ENCODE data around the gene EDDM3A. TPM values are rescaled to one million over a fixed set of nuclear protein-coding genes. Genes with fewer than 3 reads are reported as not detected.

Gene EDDM3A
- total and polyA plus RNA-seq, 10 of the 15 experiments (the other 5 are each of a cell fraction or from before 2014, with no cell fraction given): not detected

DNA sequence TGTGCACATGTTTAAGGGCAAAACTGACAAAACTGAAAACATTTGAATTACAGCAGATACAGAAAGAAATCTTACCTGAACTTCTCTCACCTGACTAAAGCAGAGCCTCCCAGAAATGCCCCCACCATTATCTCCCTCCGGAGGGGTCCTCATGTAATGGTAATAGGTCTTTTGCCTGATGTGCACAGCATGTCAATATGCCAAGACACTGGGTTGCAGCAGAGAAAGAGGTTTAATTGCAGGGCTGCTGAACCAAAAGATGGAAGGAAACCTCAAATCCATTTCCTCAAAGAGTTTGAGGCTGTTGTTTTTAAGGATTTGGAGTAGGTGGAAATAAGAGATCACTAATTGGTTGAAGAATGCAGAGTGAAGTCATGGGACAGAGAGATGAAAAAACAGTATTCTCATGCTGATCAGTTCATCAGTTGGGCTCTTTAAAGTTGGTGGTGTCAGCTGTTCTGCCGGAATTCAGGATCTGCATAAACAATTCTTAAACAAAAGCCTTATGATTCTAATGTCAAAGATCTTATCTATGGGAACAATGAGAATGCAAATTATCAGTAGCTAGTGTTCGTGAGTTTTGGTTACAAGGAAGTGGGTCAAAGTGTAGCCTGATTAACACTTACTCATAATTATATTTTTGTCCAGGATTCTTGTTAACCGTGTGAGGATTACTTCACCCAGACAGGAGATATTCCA, 38.9 kb upstream of the EDDM3A start (continued):
- TF ChIP-seq ZNF207 (IDR thresholded peaks at IDR 0.05; ENCODE audit: borderline replicate concordance) (no peak), POLR2AphosphoS2 (IDR thresholded peaks at IDR 0.05; ENCODE audit: low read depth, low read length) (no peak)
- TF ChIP-seq, protein P1, sequence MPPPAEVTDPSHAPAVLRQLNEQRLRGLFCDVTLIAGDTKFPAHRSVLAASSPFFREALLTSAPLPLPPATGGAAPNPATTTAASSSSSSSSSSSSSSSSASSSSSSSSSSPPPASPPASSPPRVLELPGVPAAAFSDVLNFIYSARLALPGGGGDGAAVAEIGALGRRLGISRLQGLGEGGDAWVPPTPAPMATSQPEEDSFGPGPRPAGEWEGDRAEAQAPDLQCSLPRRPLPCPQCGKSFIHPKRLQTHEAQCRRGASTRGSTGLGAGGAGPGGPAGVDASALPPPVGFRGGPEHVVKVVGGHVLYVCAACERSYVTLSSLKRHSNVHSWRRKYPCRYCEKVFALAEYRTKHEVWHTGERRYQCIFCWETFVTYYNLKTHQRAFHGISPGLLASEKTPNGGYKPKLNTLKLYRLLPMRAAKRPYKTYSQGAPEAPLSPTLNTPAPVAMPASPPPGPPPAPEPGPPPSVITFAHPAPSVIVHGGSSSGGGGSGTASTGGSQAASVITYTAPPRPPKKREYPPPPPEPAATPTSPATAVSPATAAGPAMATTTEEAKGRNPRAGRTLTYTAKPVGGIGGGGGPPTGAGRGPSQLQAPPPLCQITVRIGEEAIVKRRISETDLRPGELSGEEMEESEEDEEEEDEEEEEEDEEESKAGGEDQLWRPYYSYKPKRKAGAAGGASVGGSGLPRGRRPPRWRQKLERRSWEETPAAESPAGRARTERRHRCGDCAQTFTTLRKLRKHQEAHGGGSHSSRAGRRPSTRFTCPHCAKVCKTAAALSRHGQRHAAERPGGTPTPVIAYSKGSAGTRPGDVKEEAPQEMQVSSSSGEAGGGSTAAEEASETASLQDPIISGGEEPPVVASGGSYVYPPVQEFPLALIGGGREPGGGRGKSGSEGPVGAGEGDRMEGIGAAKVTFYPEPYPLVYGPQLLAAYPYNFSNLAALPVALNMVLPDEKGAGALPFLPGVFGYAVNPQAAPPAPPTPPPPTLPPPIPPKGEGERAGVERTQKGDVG (CRISPR knock-in tag; IDR thresholded peaks at IDR 0.05): no peak

DNA sequence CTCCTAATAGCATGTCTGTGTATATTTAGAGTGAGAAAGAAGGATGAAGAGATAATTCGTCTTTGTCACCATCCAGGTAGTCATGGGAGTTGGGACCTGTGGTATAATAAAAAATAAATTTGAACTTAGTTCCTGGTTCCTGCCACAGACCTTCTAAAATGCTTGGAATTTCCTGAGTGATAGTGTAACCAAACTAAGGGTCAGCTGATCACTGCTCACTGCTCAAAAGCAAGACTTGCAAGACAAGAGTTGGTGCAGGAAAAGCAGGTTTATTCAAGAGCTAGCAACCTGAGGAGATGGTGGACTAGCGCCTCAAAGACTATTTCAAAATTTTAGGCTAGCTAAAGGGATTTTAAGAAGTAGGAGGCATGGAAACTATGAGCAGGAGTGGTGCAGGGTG, 38.1 kb upstream of the EDDM3A start:
- no peak overlapping the region for H2AFZ ChIP-seq (ENCODE audit: control insufficient read depth, low read depth, low read length)

More for the DNA sequence above, 38.1 kb upstream of the EDDM3A start:
- DNase-seq (ENCODE audit: low read depth, low spot score) (no peak), FAIRE-seq (no peak), ATAC-seq (no peak)
- in situ Hi-C loops (cut with MboI) (no loop called here), intact Hi-C loops (cut with micrococcal nuclease; ENCODE audit: unreplicated experiment) (no loop called here)
- no TSS peak for BruUV-seq (replicated peaks)
- TF ChIP-seq SMAD5 (IDR thresholded peaks at IDR 0.05; ENCODE audit: low read depth) (no peak), KLF5 (IDR thresholded peaks at IDR 0.05; ENCODE audit: partially characterized antibody) (no peak), NFYA (IDR thresholded peaks at IDR 0.05; ENCODE audit: borderline replicate concordance, low read depth, low read length) (no peak), MTA2 (IDR thresholded peaks at IDR 0.05; ENCODE audit: low read depth) (no peak), SMARCA5 (IDR thresholded peaks at IDR 0.05) (no peak), ZBED1 (IDR thresholded peaks at IDR 0.05; ENCODE audit: borderline replicate concordance) (no peak), ZNF274 (IDR thresholded peaks at IDR 0.05; ENCODE audit: insufficient read depth, insufficient read length) (no peak)
- TF ChIP-seq, protein P2, sequence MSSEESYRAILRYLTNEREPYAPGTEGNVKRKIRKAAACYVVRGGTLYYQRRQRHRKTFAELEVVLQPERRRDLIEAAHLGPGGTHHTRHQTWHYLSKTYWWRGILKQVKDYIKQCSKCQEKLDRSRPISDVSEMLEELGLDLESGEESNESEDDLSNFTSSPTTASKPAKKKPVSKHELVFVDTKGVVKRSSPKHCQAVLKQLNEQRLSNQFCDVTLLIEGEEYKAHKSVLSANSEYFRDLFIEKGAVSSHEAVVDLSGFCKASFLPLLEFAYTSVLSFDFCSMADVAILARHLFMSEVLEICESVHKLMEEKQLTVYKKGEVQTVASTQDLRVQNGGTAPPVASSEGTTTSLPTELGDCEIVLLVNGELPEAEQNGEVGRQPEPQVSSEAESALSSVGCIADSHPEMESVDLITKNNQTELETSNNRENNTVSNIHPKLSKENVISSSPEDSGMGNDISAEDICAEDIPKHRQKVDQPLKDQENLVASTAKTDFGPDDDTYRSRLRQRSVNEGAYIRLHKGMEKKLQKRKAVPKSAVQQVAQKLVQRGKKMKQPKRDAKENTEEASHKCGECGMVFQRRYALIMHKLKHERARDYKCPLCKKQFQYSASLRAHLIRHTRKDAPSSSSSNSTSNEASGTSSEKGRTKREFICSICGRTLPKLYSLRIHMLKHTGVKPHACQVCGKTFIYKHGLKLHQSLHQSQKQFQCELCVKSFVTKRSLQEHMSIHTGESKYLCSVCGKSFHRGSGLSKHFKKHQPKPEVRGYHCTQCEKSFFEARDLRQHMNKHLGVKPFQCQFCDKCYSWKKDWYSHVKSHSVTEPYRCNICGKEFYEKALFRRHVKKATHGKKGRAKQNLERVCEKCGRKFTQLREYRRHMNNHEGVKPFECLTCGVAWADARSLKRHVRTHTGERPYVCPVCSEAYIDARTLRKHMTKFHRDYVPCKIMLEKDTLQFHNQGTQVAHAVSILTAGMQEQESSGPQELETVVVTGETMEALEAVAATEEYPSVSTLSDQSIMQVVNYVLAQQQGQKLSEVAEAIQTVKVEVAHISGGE (CRISPR knock-in tag; IDR thresholded peaks at IDR 0.05): no peak
- CTCF ChIA-PET: interaction anchor here (0.9 to 1.5 kb wide), 6 partner anchors 9 to 160 kb away, joined by 3 to 4 read pairs (median 3); no protein-coding TSS in a partner anchor
- no peak overlapping the region for H3K4me2 ChIP-seq (ENCODE audit: control insufficient read depth, insufficient read depth)
- no peaks in the 10 kb centered on the region; the same call in 2 of the 3 replicates for H3K9me3 ChIP-seq (replicated peaks; ENCODE audit: control insufficient read depth, insufficient read depth, low read length)
- no peaks in the 10 kb centered on the region for H4K20me1 ChIP-seq (ENCODE audit: control insufficient read depth, insufficient read depth)
- no peak overlapping the region for H3K4me3 ChIP-seq
- POLR2A ChIA-PET: no interaction called here
- H3K79me2 ChIP-seq (ENCODE audit: control insufficient read depth, insufficient read depth, low read length): no peaks in the 10 kb centered on the region
- SMC1A ChIA-PET (ENCODE audit: uncharacterized antibody, unreplicated experiment): interaction anchor here (1.1 to 1.4 kb wide), 2 partner anchors 73 to 151 kb away, joined by 3 read pairs; partner anchors contain the start of gene RNASE6
- H3K27ac ChIP-seq (ENCODE audit: control insufficient read depth, insufficient read depth): no peak overlapping the region
- 51% methylated on average over 2 of the region's 2 CpGs for WGBS (ENCODE audit: insufficient coverage, insufficient replicate concordance, low lambda C conversion rate, missing lambda C conversion rate)
- H3K9ac ChIP-seq (ENCODE audit: control insufficient read depth, insufficient read depth, low read length): no peak overlapping the region
- H3K36me3 ChIP-seq (ENCODE audit: control insufficient read depth in 2 of 2, insufficient read depth in 2 of 2, low read length in 1 of 2): no peaks in the 10 kb centered on the region
- RAD21 ChIA-PET (ENCODE audit: unreplicated experiment): no interaction called here
- H3K4me1 ChIP-seq (ENCODE audit: control insufficient read depth, insufficient read depth, low read length): no peaks in the 10 kb centered on the region
- no peaks in the 10 kb centered on the region for H3K27me3 ChIP-seq (replicated peaks in 1 of 2; ENCODE audit: control insufficient read depth in 2 of 2, insufficient read depth in 2 of 2, low read length in 1 of 2)

Data from GM12878 (cell line).